LHCN-M2 (cell line): ENCODE data around the gene FRMPD1. TPM values are rescaled to one million over a fixed set of nuclear protein-coding genes. Genes with fewer than 3 reads are reported as not detected.
A peak's percentile ranks its signal among the peaks of the same experiment; 100 is the strongest.
"Not testable (repeated sequence)": the region's sequence is repeated elsewhere in the genome, so short reads cannot be mapped to it uniquely, and the experiment has no call there.

ENCODE experiments used
- DNase-seq: peaks from one replicate; pipeline ENCODE4 v3.0.0-alpha.2; 2012; ENCODE audit warnings: low read depth
- polyA plus RNA-seq: library from polyadenylated mRNA; unstranded; fragments of >200 nt; gene quantifications from one replicate; pipeline ENCODE4 v1.2.1, GENCODE V29; 2012; ENCODE audit warnings: missing spikeins
- total RNA-seq: library from RNA; depleted of rRNA; stranded (reverse); fragments of >200 nt; gene quantifications from 2 replicates; pipeline ENCODE4 v1.2.3, GENCODE V29; 2014; rRNA removed

The FRMPD1 gene
- 0.38 and 1.1 TPM in 2 replicates for total RNA-seq
- polyA plus RNA-seq, result 0.16 TPM

- DNase-seq, result peak; percentile 20
Observed at GRCh38 chr9:37650873-37651768, at the start of gene FRMPD1. Gene FRMPD1, plus strand, starts transcription at chr9:37650954. Its CDS starts 41,688 bp downstream, at chr9:37692642.

GRCh38 chr9:37602061-37602460 is 48.7 kb upstream of the FRMPD1 start:
- not testable (repeated sequence) for DNase-seq

- no peak for DNase-seq
Observed at GRCh38 chr9:37602817-37603216, 47.9 kb upstream of the FRMPD1 start.

- no peak for DNase-seq
Observed at GRCh38 chr9:37604296-37604695, 46.5 kb upstream of the FRMPD1 start.

- no peak for DNase-seq
Observed at GRCh38 chr9:37608250-37608649, 42.5 kb upstream of the FRMPD1 start.

GRCh38 chr9:37609735-37610397 is 40.9 kb upstream of the FRMPD1 start:
- DNase-seq, result no peak

- DNase-seq, result no peak
Observed at GRCh38 chr9:37611014-37611413, 39.7 kb upstream of the FRMPD1 start.

- DNase-seq, result no peak
Observed at GRCh38 chr9:37611961-37612360, 38.8 kb upstream of the FRMPD1 start.

GRCh38 chr9:37617161-37617560 is 33.6 kb upstream of the FRMPD1 start:
- no peak for DNase-seq

GRCh38 chr9:37617832-37618231 is 32.9 kb upstream of the FRMPD1 start:
- peak; percentile 77 for DNase-seq

- DNase-seq, result peak; percentile 74
Observed at GRCh38 chr9:37618817-37619216, 31.9 kb upstream of the FRMPD1 start.

- peak; percentile 31 for DNase-seq
Observed at GRCh38 chr9:37619806-37620205, 30.9 kb upstream of the FRMPD1 start.

GRCh38 chr9:37620396-37620795 is 30.4 kb upstream of the FRMPD1 start:
- DNase-seq, result peak; percentile 35

- no peak for DNase-seq
Observed at GRCh38 chr9:37621273-37622121, 29.3 kb upstream of the FRMPD1 start.

- DNase-seq, result no peak
Observed at GRCh38 chr9:37622462-37622861, 28.3 kb upstream of the FRMPD1 start.

- no peak for DNase-seq
Observed at GRCh38 chr9:37623267-37623666, 27.5 kb upstream of the FRMPD1 start.

GRCh38 chr9:37624073-37624472 is 26.7 kb upstream of the FRMPD1 start:
- DNase-seq, result no peak

GRCh38 chr9:37625036-37625757 is 25.6 kb upstream of the FRMPD1 start:
- no peak for DNase-seq

GRCh38 chr9:37625758-37626147 is 25.0 kb upstream of the FRMPD1 start:
- DNase-seq, result no peak

GRCh38 chr9:37626708-37627292 is 24.0 kb upstream of the FRMPD1 start:
- DNase-seq, result no peak

GRCh38 chr9:37632479-37632878 is 18.3 kb upstream of the FRMPD1 start:
- DNase-seq, result peak; percentile 28
